Hepatic stellate cell (primary cell): ENCODE measurements around the gene CR2.
"Not testable (repeated sequence)": the region's sequence is repeated elsewhere in the genome, so short reads cannot be mapped to it uniquely, and the experiment has no call there.

ENCODE experiments used
- DNase-seq: peaks from one replicate; pipeline ENCODE4 v3.0.0; 2011; ENCODE audit warnings: low spot score

CR2 gene

GRCh38 chr1:207504438-207504837, 50.3 kb downstream of the CR2 start:
- DNase-seq, result no peak

GRCh38 chr1:207510444-207510843, 56.3 kb downstream of the CR2 start:
- DNase-seq, result no peak

GRCh38 chr1:207514890-207515289, 60.8 kb downstream of the CR2 start:
- no peak for DNase-seq

GRCh38 chr1:207516729-207517128, 62.6 kb downstream of the CR2 start:
- DNase-seq, result no peak

- DNase-seq, result no peak
These were observed 64.6 kb downstream of the CR2 start for GRCh38 chr1:207518608-207519236.

- DNase-seq, result no peak
These were observed 65.6 kb downstream of the CR2 start for GRCh38 chr1:207519505-207520399.

- DNase-seq, result not testable (repeated sequence)
These were observed 66.5 kb downstream of the CR2 start for GRCh38 chr1:207520400-207521345.

- not testable (repeated sequence) for DNase-seq
These were observed 71.1 kb downstream of the CR2 start for GRCh38 chr1:207525239-207525638.

GRCh38 chr1:207528401-207528800, 74.3 kb downstream of the CR2 start:
- DNase-seq, result not testable (repeated sequence)

- DNase-seq, result not testable (repeated sequence)
These were observed 82.1 kb downstream of the CR2 start for GRCh38 chr1:207536263-207536662.
